Lower leg skin (tissue), 4 donors: Measurements from ENCODE around the gene CABYR. TPM values are rescaled to one million over a fixed set of nuclear protein-coding genes. Genes with fewer than 3 reads are reported as not detected.

Experiments used
- DNase-seq, 2 donors: peaks; one replicate each; pipeline ENCODE4 v3.0.0-alpha.2; 2019; ENCODE audit warnings: low spot score in 2 of 2
- H3K4me3 ChIP-seq: fragments of 200-600 bp; sonication (generic); 2 replicates; pipeline ENCODE4 v1.5.1; 2017; ENCODE audit warnings: mild to moderate bottlenecking, low read depth; ENCODE audit not compliant: poor library complexity, severe bottlenecking
- CTCF ChIP-seq, 3 donors: fragments of 450-650 bp; IDR thresholded peaks; one replicate each; pipeline ENCODE4 v1.5.1; 2016; ENCODE audit warnings: antibody characterized with exemption in 3 of 3, mild to moderate bottlenecking in 3 of 3, moderate library complexity in 2 of 3
- POLR2A ChIP-seq, 2 donors: fragments of 450-650 bp; IDR thresholded peaks; one replicate each; pipeline ENCODE4 v1.6.1; 2016 to 2017; ENCODE audit warnings: antibody characterized with exemption in 2 of 2, mild to moderate bottlenecking in 1 of 2, moderate library complexity in 1 of 2
- WGBS, 2 donors: methylation state at CpG; one replicate each; pipeline ENCODE4 v1.1.5; 2018; 5-methylcytosine and 5-hydroxymethylcytosine counted together
- intact Hi-C: fragments of 100-400 bp; cut with DNase I; formaldehyde crosslinking; loops from one replicate; pipeline ENCODE4 v1.15.0; 2023; ENCODE audit warnings: low total_unique reads
- total RNA-seq, 4 donors: library from RNA; depleted of rRNA; stranded (reverse); fragments of >200 nt; gene quantifications; one replicate each; pipeline ENCODE4 v1.1.0, GENCODE V29; 2016

CABYR gene
- total RNA-seq, 4 donors from 2014 or later, result 0.68 to 1.9 (median 0.93) TPM; not detected in 1

- no peak for DNase-seq
- H3K4me3 ChIP-seq, result no peak overlapping the region
- TF ChIP-seq CTCF (IDR thresholded peaks at IDR 0.05) (no peak), POLR2A (IDR thresholded peaks at IDR 0.05) (no peak)
- whole genome bisulfite sequencing, 2 donors, result 92 to 94% methylated on average over 9 of the region's 9 CpGs
- intact Hi-C loops, result no loop called here
Measured at GRCh38 chr18:24195296-24196053, 56.6 kb downstream of the CABYR start.

- H3K4me3 ChIP-seq, result no peak overlapping the region
- intact Hi-C loops, result no loop called here
- 91% methylated on average over 4 of the region's 4 CpGs for WGBS, 2 donors
- no peak for DNase-seq
- TF ChIP-seq CTCF (IDR thresholded peaks at IDR 0.05) (no peak), POLR2A (IDR thresholded peaks at IDR 0.05) (no peak)
Measured at GRCh38 chr18:24196764-24197163, 57.9 kb downstream of the CABYR start.

- WGBS, 2 donors, result 61 to 75% methylated on average over 1 of the region's 1 CpG
- DNase-seq, result no peak
- H3K4me3 ChIP-seq, result no peak overlapping the region
- TF ChIP-seq POLR2A (IDR thresholded peaks at IDR 0.05), result no peak
- no peak for TF ChIP-seq CTCF (IDR thresholded peaks at IDR 0.05)
- intact Hi-C loops, result no loop called here
Measured at GRCh38 chr18:24197412-24197811, 58.5 kb downstream of the CABYR start.

GRCh38 chr18:24198461-24198860 is 59.6 kb downstream of the CABYR start:
- DNase-seq, result no peak
- WGBS, 2 donors, result 85 to 95% methylated on average over 9 of the region's 9 CpGs
- no peak overlapping the region for H3K4me3 ChIP-seq
- intact Hi-C loops, result no loop called here
- TF ChIP-seq POLR2A (IDR thresholded peaks at IDR 0.05) (no peak), CTCF (IDR thresholded peaks at IDR 0.05) (no peak)

GRCh38 chr18:24199372-24199962 is 60.6 kb downstream of the CABYR start:
- H3K4me3 ChIP-seq, result no peak overlapping the region
- intact Hi-C loops, result no loop called here
- no peak for DNase-seq
- 75 to 88% methylated on average over 5 of the region's 5 CpGs for WGBS, 2 donors
- no peak for TF ChIP-seq CTCF (IDR thresholded peaks at IDR 0.05)
- no peak for TF ChIP-seq POLR2A (IDR thresholded peaks at IDR 0.05)
